Endometrial microvascular endothelial cells (primary cell): ENCODE data around the gene SAXO1. TPM values are rescaled to one million over a fixed set of nuclear protein-coding genes. Genes with fewer than 3 reads are reported as not detected.

ENCODE experiments used
- in situ Hi-C: cut with HindIII; loops from 2 replicates; pipeline ENCODE4 v1.10.0; 2017; ENCODE audit warnings: low sequenced_read_pairs, low pct_unique_long_range_greater_than_20kb; ENCODE audit errors: inconsistent ontology term
- total RNA-seq: library from RNA; depleted of rRNA; stranded (reverse); fragments of >200 nt; gene quantifications from one replicate; pipeline ENCODE4 v1.2.3, GENCODE V29; 2015; ENCODE audit errors: inconsistent ontology term

Gene SAXO1
- total RNA-seq, 1 donor from 2014 or later: not detected

DNA sequence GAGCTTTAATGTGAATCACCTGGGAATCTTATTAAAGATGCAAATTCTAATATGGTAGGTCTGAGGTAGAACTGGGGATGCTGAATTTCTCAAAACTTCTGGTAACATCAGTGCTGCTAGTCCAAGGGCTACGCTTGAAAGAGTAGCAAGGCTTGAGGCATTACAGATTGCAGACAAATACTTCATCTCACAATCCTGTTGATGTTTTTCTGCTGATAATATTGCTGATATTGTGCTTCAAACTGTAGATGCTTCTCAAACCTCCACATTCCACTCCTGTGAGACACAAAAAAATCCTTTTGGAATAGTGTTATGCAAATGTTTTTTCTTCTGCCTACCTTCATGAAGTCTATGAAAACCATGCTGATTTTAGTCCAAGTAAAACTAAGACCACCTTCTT, 139.5 kb downstream of the SAXO1 start:
- in situ Hi-C loops: no loop called here

- in situ Hi-C loops: no loop called here
Measured at GRCh38 chr9:18893046-18893445, 140.0 kb downstream of the SAXO1 start.

DNA sequence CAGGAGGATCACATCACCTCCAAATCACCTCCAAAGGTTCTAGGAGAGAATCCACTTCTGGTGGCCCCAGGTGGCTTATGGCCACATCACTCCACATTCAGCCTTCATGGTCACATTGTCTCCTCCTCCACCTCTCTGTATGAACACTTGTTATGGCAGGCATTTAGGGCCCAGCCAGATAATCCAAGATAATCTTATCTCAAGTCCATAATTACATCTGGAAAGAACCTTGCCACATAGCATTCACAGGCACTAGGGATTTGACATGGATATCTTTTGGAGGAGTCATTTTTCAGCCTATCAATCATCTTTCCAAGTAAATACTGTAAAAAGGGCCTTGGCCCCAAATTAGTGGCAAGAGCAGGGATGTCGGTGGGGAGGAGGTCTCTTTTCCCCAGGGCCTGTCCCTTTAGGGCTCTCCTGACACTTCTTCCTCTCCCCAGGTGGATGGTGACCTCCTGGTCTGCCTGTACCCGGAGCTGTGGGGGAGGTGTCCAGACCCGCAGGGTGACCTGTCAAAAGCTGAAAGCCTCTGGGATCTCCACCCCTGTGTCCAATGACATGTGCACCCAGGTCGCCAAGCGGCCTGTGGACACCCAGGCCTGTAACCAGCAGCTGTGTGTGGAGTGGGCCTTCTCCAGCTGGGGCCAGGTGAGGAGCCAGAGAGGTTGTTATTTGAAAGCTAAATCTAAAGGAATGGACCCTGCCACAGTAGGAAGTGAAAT, 140.9 kb downstream of the SAXO1 start:
- in situ Hi-C loops: no loop called here

- in situ Hi-C loops: no loop called here
Measured at GRCh38 chr9:18890372-18890771, 142.6 kb downstream of the SAXO1 start.

DNA sequence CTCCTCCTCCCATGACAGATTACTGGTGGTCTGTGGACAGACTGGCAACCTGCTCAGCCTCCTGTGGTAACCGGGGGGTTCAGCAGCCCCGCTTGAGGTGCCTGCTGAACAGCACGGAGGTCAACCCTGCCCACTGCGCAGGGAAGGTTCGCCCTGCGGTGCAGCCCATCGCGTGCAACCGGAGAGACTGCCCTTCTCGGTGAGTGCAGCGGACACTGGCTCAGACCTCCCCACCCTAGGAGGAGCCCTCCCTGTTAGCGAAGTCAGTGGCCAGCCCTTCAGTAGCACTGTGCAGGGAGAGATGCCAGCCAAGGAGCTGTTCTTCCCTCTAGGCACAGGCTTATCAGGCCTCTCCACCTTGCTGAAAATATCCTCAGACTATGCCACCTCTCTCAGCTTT, 143.5 kb downstream of the SAXO1 start:
- in situ Hi-C loops: no loop called here

DNA sequence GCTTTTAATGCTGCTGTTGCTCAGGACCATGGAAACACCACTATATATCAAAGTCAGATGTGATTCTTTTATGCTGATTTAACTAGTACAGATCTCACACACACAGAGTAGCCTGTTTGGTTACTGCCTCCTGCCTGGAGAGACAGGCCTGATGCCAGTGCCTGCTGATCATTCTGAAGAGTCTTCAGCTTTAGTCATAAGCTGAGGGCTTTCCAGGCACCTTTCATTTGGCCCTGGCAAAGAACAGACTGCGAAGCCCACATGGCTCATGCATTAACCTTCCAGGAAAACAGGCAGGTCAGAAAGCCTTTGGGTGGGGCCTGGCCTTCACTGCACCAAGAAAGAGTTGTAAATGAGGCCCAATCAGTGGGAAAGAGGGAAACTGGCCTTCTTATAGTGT, 144.7 kb downstream of the SAXO1 start:
- in situ Hi-C loops: no loop called here

DNA sequence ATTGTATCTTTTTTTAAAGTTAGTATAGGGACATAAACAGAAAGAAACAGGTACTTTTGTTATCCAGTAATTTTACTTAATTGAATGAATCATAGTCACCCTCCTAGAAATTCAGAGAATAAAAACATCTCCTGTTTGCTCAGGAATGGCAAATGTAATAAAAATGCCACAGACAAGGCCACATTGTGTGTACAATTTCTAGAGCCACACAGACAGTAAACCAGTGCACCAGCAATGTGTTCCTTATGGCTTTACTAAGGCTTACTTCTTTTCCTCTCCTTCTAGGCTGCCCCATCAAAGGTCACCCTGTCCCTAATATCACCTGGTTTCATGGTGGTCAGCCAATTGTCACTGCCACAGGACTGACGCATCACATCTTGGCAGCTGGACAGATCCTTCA, 145.5 kb downstream of the SAXO1 start:
- in situ Hi-C loops: no loop called here

DNA sequence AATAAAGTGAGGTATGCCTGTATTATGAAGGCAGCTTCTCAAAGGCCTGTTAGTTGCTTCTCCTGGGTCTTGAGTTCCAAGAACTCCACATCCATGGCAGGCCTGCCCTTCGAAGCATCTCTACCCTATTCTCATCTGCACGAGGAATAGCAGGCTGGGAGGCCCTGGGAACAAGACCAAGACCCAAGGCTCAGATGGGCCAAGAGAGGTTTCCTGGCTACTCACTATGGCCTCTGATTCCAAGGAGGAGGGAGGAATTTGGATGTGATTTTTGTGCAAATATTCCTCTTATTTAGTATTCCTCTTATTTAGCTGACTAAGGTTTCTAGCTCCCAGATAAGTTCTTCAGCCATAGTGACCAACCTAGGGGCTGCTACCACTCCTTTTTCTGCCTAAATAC, 151.3 kb downstream of the SAXO1 start:
- in situ Hi-C loops: no loop called here

DNA sequence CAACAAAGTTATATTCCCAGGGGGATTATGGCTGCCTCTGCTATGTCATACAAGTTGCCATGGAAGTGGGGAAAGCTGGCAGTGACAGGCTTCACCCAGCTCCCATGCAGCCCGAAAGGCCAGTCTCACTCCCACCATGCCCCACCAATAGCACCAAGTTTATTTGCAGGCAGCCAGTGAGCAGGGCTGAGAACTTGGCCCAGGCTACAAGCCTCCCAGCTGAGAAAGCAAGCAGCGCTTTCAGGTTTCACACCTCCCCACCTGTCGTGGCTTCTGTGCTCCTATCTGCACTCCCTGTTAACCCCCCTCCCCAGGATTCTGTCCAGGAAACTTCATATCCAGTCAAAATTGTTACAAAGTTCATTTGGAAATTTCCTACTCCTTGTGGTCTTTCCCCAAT, 155.0 kb downstream of the SAXO1 start:
- in situ Hi-C loops: no loop called here

Other genes starting within 250 kb of the SAXO1 start
- gene RRAGA, start 16.2 kb upstream of the SAXO1 start, total RNA-seq: 78.4 TPM
- gene HAUS6, start 69.7 kb upstream of the SAXO1 start, total RNA-seq: 16.1 TPM
- 120 TPM for gene PLIN2, start 94.3 kb upstream of the SAXO1 start, total RNA-seq
- 29.5 TPM for gene DENND4C, start 197.5 kb upstream of the SAXO1 start, total RNA-seq